ENCODE results near the gene STK38L. TPM values are rescaled to one million over a fixed set of nuclear protein-coding genes. Genes with fewer than 3 reads are reported as not detected.

Gene STK38L
- polyA plus RNA-seq, 1 donor (not counting 4 experiments of a cell fraction or from before 2014, with no cell fraction given) = 25.4 TPM

DNA sequence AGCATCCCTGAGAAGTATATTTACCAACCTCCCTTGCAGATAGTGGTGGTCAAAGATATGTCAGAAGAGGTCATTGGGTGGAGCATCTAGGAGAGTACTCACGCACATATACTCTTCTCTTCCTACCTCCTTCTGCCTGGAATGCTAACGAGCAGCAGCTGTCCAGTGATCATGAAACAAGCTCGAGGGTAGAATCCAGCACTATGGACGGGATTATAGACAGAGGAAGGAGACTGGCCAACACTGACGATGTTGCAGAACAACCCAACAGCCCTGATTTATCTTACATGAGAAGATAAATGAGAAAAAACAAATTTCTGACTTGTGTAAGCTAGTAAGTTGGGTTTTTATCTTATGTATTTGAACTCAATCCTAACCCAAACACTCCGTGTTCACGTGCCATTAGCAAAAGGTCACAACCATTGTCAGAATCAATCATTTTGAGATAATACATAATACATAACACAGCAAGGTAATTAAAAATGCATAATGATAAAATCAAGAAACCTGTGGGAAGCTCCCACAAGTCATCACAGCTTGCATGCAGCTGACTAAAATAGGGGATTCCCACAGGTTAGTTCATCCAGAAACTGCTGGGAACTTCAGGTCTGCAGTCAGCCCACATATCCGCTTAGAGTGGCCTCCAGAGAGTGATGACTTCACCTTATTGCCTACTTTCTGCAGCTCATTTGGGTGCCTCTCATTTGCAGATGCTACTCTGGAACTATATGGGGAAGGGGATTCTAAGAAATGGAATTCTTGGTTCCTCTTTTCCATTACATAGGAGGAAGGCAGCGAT, 36.3 kb upstream of the STK38L start:
- H3K9me3 ChIP-seq (ENCODE audit: control insufficient read depth, low read depth, low read length) = no peaks in the 10 kb centered on the region
- dilution Hi-C loops (cut with MboI; ENCODE audit: extremely low pct_ligation_motif_present, low sequenced_read_pairs) = no loop called here
- H3K4me1 ChIP-seq (ENCODE audit: control insufficient read depth, extremely low read depth, insufficient read depth, low read length) = peaks cover 6% of the 10 kb centered on the region
- FAIRE-seq (peak; percentile 62), DNase-seq (ENCODE audit: low read depth, low spot score) (peak; percentile 4)
- H2AFZ ChIP-seq (ENCODE audit: control insufficient read depth, low read length) = peak overlapping the region; percentile 55
- H3K4me2 ChIP-seq (ENCODE audit: control insufficient read depth, extremely low read depth, insufficient read depth, low read depth, low read length) = no peak overlapping the region
- H3K9ac ChIP-seq (ENCODE audit: control insufficient read depth, extremely low read depth, insufficient read depth, low read length) = no peak overlapping the region
- H3K36me3 ChIP-seq (ENCODE audit: control insufficient read depth in 2 of 2, extremely low read depth in 1 of 2, insufficient read depth in 2 of 2, low read length in 2 of 2) = no peaks in the 10 kb centered on the region
- TF ChIP-seq, protein P1, sequence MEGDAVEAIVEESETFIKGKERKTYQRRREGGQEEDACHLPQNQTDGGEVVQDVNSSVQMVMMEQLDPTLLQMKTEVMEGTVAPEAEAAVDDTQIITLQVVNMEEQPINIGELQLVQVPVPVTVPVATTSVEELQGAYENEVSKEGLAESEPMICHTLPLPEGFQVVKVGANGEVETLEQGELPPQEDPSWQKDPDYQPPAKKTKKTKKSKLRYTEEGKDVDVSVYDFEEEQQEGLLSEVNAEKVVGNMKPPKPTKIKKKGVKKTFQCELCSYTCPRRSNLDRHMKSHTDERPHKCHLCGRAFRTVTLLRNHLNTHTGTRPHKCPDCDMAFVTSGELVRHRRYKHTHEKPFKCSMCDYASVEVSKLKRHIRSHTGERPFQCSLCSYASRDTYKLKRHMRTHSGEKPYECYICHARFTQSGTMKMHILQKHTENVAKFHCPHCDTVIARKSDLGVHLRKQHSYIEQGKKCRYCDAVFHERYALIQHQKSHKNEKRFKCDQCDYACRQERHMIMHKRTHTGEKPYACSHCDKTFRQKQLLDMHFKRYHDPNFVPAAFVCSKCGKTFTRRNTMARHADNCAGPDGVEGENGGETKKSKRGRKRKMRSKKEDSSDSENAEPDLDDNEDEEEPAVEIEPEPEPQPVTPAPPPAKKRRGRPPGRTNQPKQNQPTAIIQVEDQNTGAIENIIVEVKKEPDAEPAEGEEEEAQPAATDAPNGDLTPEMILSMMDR (optimal IDR thresholded peaks at IDR 0.05 in 1 of 3, IDR thresholded peaks at IDR 0.05 in 1 of 3, conservative IDR thresholded peaks at IDR 0.05 in 1 of 3; ENCODE audit: extremely low read depth in 1 of 3, insufficient read depth in 2 of 3, low read length in 3 of 3) = no peak
- TF ChIP-seq EZH2 (IDR thresholded peaks at IDR 0.05; ENCODE audit: low read length) = no peak
- no peaks in the 10 kb centered on the region for H3K9me1 ChIP-seq (ENCODE audit: control insufficient read depth, extremely low read depth, insufficient read depth, low read length)
- H3K79me2 ChIP-seq (ENCODE audit: control insufficient read depth, insufficient read depth, low read length) = no peaks in the 10 kb centered on the region
- no peak overlapping the region for H3K4me3 ChIP-seq (ENCODE audit: control insufficient read depth in 2 of 3, extremely low read depth in 1 of 3, insufficient read depth in 2 of 3, low read depth in 1 of 3, low read length in 3 of 3)
- H3K27me3 ChIP-seq (ENCODE audit: control insufficient read depth, extremely low read depth, insufficient read depth, low read length) = no peaks in the 10 kb centered on the region
- H3K27ac ChIP-seq (ENCODE audit: control insufficient read depth, insufficient read depth, low read length) = peak overlapping the region; percentile 15
- H4K20me1 ChIP-seq (ENCODE audit: control insufficient read depth, extremely low read depth, insufficient read depth, low read length) = no peaks in the 10 kb centered on the region

DNA sequence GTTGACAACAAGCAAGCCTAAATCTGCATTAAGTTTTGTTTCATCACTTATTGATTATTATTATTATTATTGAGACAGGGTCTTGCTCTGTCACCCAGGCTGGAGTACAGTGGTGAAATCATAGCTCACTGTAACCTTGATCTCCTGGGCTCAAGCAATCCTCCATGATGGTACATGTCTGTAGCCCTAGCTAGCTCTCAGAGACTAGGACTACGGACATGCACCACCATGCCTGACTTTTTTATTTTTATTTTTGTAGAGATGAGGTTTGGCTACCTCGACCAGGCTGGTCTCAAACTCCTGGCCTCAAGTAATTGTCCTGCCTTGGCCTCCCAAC, 35.7 kb upstream of the STK38L start:
- H3K27me3 ChIP-seq (ENCODE audit: control insufficient read depth, extremely low read depth, insufficient read depth, low read length) = no peaks in the 10 kb centered on the region
- DNase-seq (ENCODE audit: low read depth, low spot score) (no peak), FAIRE-seq (no peak)
- H3K4me1 ChIP-seq (ENCODE audit: control insufficient read depth, extremely low read depth, insufficient read depth, low read length) = peaks cover 6% of the 10 kb centered on the region
- dilution Hi-C loops (cut with MboI; ENCODE audit: extremely low pct_ligation_motif_present, low sequenced_read_pairs) = no loop called here
- no peak overlapping the region for H2AFZ ChIP-seq (ENCODE audit: control insufficient read depth, low read length)
- no peak for TF ChIP-seq EZH2 (IDR thresholded peaks at IDR 0.05; ENCODE audit: low read length)
- TF ChIP-seq, protein P1 (optimal IDR thresholded peaks at IDR 0.05 in 1 of 3, IDR thresholded peaks at IDR 0.05 in 1 of 3, conservative IDR thresholded peaks at IDR 0.05 in 1 of 3; ENCODE audit: extremely low read depth in 1 of 3, insufficient read depth in 2 of 3, low read length in 3 of 3) = no peak
- no peaks in the 10 kb centered on the region for H3K79me2 ChIP-seq (ENCODE audit: control insufficient read depth, insufficient read depth, low read length)
- no peak overlapping the region for H3K4me2 ChIP-seq (ENCODE audit: control insufficient read depth, extremely low read depth, insufficient read depth, low read depth, low read length)
- H3K9me3 ChIP-seq (ENCODE audit: control insufficient read depth, low read depth, low read length) = no peaks in the 10 kb centered on the region
- H3K36me3 ChIP-seq (ENCODE audit: control insufficient read depth in 2 of 2, extremely low read depth in 1 of 2, insufficient read depth in 2 of 2, low read length in 2 of 2) = no peaks in the 10 kb centered on the region
- H3K4me3 ChIP-seq (ENCODE audit: control insufficient read depth in 2 of 3, extremely low read depth in 1 of 3, insufficient read depth in 2 of 3, low read depth in 1 of 3, low read length in 3 of 3) = no peak overlapping the region
- no peak overlapping the region for H3K9ac ChIP-seq (ENCODE audit: control insufficient read depth, extremely low read depth, insufficient read depth, low read length)
- no peak overlapping the region for H3K27ac ChIP-seq (ENCODE audit: control insufficient read depth, insufficient read depth, low read length)
- no peaks in the 10 kb centered on the region for H3K9me1 ChIP-seq (ENCODE audit: control insufficient read depth, extremely low read depth, insufficient read depth, low read length)
- H4K20me1 ChIP-seq (ENCODE audit: control insufficient read depth, extremely low read depth, insufficient read depth, low read length) = no peaks in the 10 kb centered on the region
